Effector CD4-positive, alpha-beta T cell (primary cell): ENCODE data around the gene LBHD2.
"Not testable (repeated sequence)": the region's sequence is repeated elsewhere in the genome, so short reads cannot be mapped to it uniquely, and the experiment has no call there.

ENCODE experiments used
- DNase-seq: peaks from one replicate; pipeline ENCODE4 v3.0.0-alpha.2; 2020

LBHD2 gene

DNA sequence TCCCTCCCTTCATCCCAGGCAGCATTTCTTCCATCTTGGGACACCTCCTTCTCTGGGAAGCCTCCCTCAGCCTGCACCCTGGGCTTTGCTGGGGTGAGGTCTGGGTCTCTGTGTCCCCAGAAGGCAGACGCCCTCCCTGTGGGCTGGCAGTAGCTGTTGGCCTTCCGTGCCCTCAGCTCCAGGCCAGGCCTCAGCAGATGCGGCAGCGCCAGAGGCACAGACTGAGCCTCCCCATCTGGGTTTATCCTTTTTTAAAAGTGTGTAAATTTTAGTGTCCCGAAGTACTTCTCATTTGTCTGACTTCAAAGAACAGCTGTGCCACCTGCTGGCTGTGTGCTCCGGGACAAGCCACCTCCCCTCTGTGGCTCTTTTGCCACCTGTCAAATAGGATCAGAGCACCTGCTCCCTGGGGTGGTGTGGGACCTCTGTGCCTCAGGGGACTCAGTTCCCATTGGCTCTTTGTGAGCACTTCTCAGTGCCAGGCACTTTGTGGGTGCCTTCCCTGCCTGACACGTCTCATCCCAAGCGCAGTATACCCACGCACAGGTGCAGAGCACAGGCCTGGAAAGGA, 21.7 kb downstream of the LBHD2 start:
- DNase-seq = no peak

GRCh38 chr14:103107455-103107854, 23.4 kb downstream of the LBHD2 start:
- no peak for DNase-seq

GRCh38 chr14:103107941-103108748, 24.1 kb downstream of the LBHD2 start:
- DNase-seq = no peak

GRCh38 chr14:103108749-103109207, 24.8 kb downstream of the LBHD2 start:
- DNase-seq = no peak

- DNase-seq = no peak
Observed at GRCh38 chr14:103109535-103110441, 25.8 kb downstream of the LBHD2 start.

DNA sequence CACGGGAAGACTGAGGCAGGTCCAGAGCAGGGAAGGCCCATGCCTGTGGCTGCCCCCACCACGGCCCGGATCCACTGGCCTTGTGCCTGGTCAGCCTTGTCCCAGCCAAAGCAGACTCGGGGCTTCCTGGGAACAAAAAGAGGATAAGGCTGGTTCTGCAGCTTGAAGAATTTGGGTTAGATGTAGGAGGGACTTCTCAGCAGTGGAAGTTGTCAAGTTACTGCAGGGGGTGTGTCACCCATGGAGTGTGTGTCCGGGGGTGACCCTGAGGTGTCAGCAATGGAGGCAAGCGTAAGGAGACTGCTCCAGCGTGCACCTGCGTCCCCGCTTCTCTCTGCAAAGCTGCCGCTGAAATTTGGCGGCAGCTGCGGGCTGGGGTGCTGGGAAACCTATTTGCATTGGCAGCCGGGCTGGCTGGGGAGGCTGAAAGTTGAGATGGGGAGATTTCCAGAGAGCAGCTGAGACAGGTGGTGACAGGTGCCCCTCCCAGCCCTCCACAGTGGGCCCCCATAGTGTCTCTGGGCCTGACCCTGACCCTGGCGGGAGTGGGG, 26.7 kb downstream of the LBHD2 start:
- no peak for DNase-seq

DNA sequence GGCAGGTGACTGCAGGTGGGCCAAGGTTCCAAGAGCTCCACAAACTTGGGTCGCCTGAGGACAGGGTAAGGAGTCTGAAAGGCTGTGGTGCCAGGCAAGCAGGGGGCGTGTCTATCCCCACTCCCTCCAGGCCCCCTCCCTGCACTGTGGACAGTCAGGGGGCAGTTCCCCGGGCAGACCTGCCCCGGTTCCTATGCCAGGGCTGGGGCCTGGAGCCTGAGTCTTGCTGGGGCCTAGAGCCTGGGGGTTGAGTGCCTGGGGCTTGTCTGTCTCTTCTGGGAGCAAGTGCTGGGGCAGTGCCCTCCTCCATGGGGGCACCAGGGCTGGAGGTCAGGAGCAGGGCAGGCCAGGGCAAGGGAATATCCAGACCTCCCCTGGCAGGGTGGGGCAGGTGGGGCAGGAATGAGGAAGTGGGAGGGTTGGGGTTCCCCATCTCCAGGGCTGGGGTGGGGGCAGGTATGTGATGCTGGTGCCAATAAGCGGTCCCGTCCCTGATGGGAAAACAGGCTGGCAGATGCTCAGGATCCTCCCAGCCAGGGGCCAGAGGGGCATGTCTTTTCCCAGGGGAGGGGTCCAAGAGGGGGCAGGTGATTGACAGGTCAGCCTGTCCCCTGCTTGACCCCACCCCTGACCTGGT, 27.3 kb downstream of the LBHD2 start:
- no peak for DNase-seq

- no peak for DNase-seq
Observed at GRCh38 chr14:103112400-103113243, 28.6 kb downstream of the LBHD2 start.

GRCh38 chr14:103113303-103113702, 29.3 kb downstream of the LBHD2 start:
- no peak for DNase-seq

GRCh38 chr14:103113774-103114173, 29.8 kb downstream of the LBHD2 start:
- DNase-seq = no peak

DNA sequence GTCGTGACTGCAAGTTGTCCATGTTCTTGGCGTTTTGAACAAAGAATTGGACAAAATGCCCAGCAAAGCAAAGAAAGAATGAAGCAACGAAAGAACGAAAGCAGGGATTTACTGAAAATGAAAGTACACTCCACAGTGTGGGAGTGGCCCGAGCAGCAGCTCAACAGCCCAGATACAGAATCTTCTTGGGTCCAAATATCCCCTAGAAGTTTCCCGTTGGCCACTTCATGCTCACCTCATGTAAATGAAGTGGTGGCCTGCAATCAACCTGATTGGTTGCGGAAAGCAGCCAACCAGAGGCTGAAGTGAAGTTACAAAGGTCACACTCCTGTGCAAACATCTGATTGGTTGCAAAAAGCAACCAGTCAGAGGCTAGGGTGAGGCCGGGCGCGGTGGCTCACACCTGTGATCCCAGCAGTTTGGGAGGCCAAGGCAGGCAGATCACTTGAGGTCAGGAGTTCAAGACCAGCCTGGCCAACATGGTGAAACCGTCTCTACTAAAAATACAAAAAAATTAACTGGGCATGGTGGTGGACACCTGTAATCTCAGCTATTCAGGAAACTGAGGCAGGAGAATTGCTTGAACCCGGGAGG, 31.2 kb downstream of the LBHD2 start:
- not testable (repeated sequence) for DNase-seq

DNA sequence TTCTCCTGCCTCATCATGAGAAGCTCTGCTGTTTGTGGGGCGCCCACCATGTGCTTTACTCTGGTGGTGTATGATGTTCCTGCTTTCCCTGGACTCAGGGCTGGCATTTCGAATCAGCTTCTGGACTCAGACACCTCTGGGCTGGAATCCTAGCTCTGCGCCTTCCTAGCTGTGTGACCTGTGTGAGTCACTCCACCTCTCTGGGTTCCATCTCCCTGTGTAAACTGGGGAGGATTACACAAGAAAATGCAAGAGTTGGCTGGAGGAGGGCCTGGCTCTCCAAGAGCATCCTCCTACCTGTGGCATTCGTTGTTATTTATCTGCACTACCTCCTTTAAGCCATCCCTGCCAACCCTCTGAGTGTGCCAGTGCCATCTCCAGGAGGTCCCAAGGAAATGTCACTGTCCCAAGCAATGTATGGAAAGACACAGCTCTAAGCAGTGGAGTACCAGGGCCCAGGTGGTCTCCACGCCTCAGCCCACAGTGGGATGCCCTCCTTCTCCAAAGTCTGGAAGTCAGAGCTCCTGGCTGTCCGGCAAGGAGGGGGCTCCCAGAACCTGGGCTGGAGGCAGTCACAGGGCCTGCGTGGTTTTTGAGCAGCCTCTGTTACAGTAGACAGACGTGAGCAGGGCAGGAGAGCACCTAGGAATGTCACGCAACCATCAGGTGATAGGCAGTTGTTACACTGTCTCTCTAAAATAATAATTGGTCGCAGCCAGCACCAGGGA, 32.0 kb downstream of the LBHD2 start:
- DNase-seq = no peak

DNA sequence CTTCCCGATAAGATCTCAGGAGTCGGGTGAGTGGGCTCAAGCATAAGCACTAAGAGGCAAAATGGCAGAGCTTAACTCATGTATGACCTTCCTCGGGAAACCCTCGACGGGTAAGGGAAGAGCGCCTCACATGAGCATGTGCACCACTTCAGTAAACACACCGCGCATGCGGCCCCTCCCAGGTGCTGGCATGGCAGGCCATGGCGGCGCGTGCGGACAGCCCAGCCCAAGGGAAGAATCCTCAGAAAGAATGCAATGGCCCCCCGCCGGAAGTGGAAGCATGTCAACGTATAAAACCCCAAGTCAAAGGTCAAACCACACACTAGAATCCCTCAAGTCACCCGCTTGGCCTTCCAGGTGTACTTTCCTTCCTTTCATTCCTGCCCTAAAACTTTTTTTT, 32.6 kb downstream of the LBHD2 start:
- DNase-seq = no peak

DNA sequence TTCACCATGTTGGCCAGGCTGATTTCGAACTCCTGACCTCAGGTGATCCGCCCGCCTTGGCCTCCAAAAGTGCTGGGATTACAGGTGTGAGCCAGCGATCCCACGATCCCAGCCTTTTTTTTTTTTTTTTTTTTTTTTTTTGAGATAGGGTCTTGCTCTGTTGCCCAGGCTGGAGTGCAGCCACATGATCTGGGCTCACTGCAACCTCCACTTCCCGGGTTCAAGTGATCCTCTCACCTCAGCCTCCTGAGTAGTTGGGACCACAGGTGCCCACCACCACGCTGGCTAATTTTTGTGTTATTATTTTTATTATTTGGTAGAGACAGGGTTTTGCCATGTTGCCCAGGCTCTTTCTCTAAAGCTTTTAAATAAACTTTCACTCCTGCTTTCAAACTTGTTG, 33.5 kb downstream of the LBHD2 start:
- not testable (repeated sequence) for DNase-seq

GRCh38 chr14:103118018-103118662, 34.1 kb downstream of the LBHD2 start:
- DNase-seq = no peak

DNA sequence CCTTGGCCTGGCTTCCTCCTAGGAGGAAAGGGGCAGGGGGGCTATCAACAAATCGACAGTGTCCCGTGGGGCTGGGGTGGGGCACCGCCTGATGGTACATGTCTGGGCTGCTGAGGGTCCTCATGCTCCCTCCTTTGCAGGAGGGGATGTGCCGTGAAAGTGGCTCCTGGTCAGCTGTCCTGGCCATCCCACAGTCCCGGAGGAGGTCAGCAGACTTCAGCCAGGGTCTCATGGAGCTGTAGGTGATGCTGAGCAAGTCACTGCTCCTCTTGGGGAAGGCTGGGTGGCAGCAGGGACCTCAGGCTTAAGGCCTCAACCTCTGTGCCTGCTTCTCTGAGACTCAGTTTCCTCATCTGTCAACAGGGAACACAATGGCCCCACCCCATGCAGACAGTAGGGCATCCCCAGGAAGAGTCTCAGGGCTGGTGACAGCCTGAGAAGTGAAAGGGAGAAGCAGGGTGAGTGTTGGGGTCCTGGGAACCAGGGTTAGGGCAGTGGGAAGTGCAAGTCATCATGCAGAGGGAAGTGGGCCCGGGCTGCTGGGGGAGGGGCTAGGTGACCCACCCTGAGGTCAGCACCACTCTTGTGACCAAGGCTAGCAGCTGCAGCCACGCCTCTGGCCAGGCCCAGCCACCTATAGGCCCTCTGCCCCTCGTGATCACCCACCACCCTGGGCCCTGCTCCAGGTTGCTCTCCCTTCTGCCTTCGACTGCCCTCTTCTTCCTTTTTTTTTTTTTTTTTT, 34.8 kb downstream of the LBHD2 start:
- DNase-seq = no peak

DNA sequence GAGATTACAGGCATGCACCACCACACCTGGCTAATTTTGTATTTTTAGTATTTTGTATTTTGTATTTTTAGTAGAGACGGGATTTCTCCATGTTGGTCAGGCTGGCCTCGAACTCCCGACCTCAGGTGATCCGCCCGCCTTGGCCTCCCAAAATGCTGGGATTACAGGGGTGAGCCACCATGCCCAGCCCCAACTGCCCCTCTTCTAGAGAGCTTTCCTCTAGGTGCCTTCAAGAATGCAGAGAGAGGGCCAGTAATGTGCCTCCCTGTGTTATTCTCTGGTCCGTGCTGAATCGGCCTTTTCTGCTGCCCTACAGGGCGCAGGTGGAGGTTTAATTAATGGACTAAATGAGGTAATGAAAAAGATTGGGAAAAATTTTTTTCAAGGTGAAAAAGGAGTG, 35.5 kb downstream of the LBHD2 start:
- not testable (repeated sequence) for DNase-seq

DNA sequence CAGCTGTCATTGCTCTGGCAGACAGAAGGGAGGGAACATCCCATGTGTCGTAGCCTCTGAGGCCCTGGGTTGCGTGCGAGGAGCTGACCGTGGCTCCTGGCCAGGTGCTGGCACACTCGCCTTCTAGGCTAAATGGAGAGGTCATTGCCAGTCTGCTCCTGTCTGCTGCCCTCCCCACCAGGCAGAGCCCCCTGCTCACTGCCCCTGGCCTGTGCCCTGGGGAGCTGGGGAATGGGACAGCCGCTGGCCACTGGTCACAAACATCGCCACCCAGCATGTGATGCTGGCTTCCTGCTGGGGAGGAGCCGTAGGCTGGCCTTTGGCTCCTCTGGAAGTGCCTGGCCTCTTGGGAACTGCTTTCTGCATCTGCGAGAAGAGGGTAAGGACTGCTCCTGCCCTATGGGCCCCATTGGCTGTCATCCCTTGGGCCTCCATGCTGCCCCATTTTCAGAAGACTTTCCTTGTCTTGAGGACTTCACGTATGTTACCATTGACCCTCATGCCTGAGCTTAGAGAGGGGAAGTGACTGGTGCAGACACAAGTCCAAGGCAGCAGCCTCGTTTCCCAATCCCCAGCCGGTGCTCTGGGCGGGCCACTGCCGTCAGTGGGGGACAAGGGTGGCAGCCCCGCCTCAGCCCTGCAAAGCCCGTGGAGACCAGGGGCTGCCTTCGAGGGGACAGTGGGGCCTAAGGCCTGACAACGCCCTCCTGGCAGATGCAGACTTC, 37.3 kb downstream of the LBHD2 start:
- DNase-seq = no peak
